ENCODE data around the gene LARGE1.

Gene LARGE1

GRCh38 chr22:33274214-33275072 is 645.8 kb downstream of the LARGE1 start:
- DNase-seq: no peak

DNA sequence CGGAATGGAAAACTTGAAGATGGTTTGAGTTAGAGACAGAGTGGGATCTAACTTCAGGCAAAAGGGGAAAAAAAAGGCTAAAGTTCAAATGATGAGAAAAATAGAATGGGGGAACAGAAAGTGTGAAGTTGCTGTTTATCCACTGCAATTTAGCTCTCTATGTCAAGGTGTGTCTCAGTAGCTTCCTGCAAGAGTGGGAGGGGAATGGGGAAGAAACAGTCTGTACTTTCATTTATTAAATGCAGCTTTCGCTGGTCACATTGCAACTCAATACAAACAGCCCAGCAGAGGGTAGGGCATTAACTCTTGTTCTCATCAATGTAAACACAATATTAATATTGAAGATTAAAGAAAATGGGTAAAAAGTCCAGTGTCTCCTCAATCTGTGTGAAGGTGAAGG is 647.4 kb downstream of the LARGE1 start:
- no peak for DNase-seq

- no peak for DNase-seq
Measured at GRCh38 chr22:33272180-33272579, 648.1 kb downstream of the LARGE1 start.

DNA sequence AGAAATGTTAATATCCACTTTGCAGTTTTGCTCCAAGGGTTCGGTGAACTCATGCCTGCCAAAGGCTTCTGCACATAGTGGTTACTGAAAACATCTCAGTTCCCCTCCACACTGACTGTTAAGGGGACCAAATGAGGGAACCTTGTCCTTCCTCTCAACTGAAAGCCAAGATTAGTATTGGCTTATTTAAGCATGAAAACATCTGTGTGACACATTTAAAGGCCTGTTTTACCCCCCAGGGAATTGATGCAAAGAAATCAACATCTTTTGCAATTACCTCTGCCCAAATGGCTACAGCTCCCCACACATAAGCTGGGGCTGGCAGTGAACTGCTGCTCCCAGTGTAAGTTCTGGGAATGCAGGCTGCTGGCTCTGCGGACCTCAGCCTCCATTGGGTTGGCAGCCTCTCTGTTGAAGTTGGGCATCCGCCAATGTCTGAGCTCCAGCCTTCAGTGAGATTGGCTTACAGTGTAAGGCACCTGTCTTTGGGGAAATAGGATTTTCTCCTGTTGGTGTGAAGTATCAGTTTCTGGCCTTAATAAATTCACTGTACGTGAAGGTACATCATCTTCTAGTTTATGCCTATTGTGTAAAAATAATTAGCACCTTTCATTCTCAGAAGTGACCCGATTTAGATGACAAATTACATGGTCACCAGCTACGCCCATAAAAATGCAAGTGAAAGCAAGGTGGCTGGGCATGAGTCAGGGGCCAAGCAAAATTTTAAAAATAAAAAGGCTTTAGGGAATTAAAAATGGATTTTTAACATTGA is 648.7 kb downstream of the LARGE1 start:
- DNase-seq: peak in 32 of 56 donors; percentile 1 to 55 (median 8)

DNA sequence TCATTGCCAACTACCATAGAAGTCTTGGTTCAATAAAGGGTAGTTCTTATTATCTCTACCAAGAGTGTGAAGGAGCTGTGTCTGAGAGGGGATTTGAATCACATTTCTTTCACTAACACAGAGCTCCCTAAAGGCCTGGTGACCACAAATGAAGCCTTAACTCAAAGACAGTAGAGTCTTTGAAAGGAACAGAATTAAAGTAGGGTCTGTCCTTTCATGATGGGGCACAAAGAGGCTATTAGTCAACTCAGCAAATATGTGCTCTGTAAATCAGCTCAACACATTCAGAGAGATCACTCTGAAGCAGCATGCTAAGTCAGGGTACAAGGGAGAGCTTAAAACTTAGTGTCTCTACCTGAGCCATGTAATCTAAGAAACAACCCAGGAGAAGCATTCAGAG is 649.7 kb downstream of the LARGE1 start:
- DNase-seq: no peak

- DNase-seq: no peak
Measured at GRCh38 chr22:33261699-33262098, 658.6 kb downstream of the LARGE1 start.

- DNase-seq: no peak
Measured at GRCh38 chr22:33260498-33260897, 659.8 kb downstream of the LARGE1 start.

GRCh38 chr22:33255791-33256190 is 664.5 kb downstream of the LARGE1 start:
- DNase-seq: no peak

DNA sequence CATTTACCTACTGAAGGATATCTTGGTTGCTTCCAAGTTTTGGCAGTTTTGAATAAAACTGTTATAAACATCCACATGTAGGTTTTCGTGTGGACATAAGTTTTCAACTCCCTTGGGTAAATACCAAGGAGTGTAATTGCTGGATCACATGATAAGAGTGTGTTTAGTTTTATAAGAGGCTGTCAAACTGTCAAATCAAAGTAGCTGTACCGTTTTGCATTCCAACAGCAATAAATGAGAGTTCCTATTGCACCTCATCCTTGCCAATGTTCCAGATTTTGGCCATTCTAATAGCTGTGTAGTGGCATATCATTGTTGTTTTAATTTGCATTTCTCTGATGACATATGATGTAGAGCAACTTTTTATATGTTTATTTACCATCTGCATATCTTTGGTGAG is 671.3 kb downstream of the LARGE1 start:
- no peak for DNase-seq

DNA sequence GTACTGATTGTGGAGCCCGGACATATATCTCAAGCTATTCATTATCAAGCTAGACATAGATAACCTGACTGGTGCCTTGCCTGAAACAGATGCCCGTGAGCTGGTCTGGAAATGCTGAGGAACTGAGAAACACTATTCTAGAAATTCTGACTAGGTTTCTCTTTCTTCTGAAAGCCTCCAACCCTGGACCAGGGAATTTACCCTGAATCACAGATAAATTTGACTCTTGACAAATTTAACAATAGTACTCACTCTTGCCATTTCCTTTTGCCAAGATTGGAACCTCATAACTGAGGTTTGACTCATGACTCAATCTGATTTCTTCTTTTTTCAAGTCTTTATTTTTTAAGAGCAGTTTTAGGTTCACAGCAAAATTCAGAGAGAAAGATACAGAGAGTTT is 672.5 kb downstream of the LARGE1 start:
- no peak for DNase-seq

- DNase-seq: no peak
Measured at GRCh38 chr22:33242078-33242477, 678.2 kb downstream of the LARGE1 start.

DNA sequence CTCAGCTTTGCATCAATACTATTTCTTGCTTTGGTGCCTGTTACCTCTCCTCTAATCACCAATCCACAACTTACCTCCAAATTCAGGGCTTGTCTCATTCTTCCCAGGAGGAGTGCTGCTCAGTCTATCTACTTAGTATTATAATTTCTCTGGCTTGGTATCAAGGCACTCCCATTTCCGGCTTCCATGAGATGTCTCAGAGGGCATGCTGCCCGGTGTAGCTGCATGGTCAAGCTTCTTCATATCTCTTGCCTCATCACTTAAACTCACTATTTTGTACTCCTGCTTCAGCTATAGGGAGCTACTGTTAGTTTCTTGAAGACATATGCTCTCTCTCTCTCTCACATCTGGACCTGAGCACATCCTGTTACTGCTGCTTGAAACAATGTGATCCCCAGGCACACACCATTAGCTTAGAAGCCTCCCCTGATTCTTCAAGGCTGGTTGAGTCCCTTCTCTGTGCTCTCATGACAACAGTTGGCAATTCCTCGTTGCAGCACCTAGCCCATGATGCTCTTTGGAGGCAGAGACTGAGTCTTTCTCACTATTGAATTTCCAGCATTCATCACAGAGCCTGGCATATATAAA is 679.3 kb downstream of the LARGE1 start:
- DNase-seq: no peak

DNA sequence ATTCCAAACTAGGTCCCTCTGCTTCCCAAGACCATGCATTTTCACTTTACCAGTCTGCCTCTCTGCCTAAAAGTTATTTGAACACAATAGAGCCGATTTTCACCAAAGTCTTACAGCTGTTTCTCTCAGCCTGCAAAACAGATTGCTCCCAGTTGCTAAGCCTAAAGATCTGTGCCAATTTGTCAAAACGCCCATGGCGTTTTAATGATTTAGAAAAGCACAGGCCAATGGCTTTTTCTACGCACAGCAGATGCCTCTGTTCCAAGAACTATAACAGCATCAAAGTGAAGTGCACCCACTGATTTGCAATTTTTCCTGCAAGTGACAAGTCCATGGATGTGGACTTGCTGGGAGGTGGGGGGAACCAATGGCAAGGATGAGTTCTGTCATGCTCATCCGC is 688.2 kb downstream of the LARGE1 start:
- no peak for DNase-seq

GRCh38 chr22:33227791-33228190 is 692.5 kb downstream of the LARGE1 start:
- no peak for DNase-seq

DNA sequence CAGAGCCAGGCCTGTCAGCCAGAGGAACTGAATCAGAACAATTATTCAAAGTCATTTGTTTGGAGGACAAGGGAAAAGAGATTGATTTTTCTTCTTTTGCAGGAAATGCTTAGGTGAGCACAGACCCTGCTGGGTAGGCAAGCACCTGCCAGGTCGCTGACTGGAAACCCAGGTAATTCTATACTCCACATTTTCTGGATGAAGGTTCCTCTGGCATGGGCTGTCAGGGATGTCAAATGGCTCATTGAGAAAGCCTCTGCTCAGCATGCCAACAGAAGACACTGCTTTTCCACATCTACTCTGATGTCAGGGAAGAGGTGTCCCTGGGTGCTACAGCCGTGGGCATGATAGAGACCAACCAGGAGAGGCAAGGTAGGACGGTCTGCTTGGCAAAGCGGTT is 695.4 kb downstream of the LARGE1 start:
- DNase-seq: no peak

Measured in nucleus accumbens (tissue), 56 donors.